Measurements from ENCODE around the gene ANKRD13A. TPM values are rescaled to one million over a fixed set of nuclear protein-coding genes. Genes with fewer than 3 reads are reported as not detected.
"Not testable (repeated sequence)": the region's sequence is repeated elsewhere in the genome, so short reads cannot be mapped to it uniquely, and the experiment has no call there.

Gene ANKRD13A
- total RNA-seq, 4 donors from 2014 or later: 19.0 to 29.3 (median 20.5) TPM

DNA sequence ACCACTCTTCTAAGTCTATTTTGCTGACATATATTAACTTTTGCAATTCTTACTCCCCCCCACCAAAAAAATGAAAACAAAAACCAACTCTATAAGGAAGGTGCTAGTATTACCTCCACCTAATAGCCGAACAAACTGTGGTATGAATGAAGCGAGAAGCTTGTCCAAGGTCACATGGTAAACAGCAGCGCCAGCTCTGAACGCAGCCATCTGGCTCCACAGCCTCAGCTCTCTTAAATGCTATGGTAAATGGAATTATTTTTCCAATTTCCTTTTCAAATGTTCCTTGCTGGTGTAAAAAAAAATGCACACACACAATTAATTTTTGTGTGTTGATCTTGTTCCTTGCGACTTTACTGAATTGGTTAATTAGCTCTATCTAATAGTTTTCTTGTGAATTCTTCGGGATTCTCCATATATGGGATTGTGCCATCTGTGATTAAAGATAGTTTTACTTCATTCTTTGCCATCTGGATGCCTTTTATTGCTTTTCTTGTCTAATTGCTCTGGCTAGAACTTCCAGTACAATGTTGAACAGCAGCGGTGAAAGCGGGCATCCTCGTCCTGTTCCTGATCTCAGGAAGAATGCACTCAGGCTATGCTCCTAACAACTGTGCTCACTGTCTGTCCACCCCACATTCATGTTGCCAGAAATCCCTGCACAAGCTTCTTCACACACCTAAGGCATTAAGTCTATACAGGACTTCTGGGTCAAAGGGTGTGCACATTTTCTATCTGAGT, 59.8 kb downstream of the ANKRD13A start:
- Histone ChIP-seq H3K9me3 (no peaks in the 10 kb centered on the region), H3K36me3 (no peaks in the 10 kb centered on the region), H3K27me3 (no peaks in the 10 kb centered on the region), H3K27ac (no peak overlapping the region), H3K4me1 (no peaks in the 10 kb centered on the region), H3K4me3 (no peak overlapping the region)
- DNase-seq (no peak), ATAC-seq (no peak)
- no peak for TF ChIP-seq POLR2A (IDR thresholded peaks at IDR 0.05)
- no peak for TF ChIP-seq CTCF (IDR thresholded peaks at IDR 0.05 in 4 of 5, conservative IDR thresholded peaks at IDR 0.05 in 1 of 5)
- in situ Hi-C loops (cut with MboI; ENCODE audit: low sequenced_read_pairs in 4 of 4) (no loop called here), intact Hi-C loops (cut with DNase I; ENCODE audit: low total_unique reads) (no loop called here)

- H3K27ac ChIP-seq: no peak overlapping the region
- in situ Hi-C loops (cut with MboI; ENCODE audit: low sequenced_read_pairs in 4 of 4) (no loop called here), intact Hi-C loops (cut with DNase I; ENCODE audit: low total_unique reads) (no loop called here)
- H3K4me1 ChIP-seq: no peaks in the 10 kb centered on the region
- H3K9me3 ChIP-seq: no peaks in the 10 kb centered on the region
- no peak overlapping the region for H3K4me3 ChIP-seq
- no peaks in the 10 kb centered on the region for H3K27me3 ChIP-seq
- no peak for TF ChIP-seq CTCF (IDR thresholded peaks at IDR 0.05 in 4 of 5, conservative IDR thresholded peaks at IDR 0.05 in 1 of 5)
- ATAC-seq (no peak), DNase-seq (no peak)
- H3K36me3 ChIP-seq: no peaks in the 10 kb centered on the region
These were observed 60.4 kb downstream of the ANKRD13A start for GRCh38 chr12:110059651-110060000.

GRCh38 chr12:110062241-110062640, 63.0 kb downstream of the ANKRD13A start:
- Histone ChIP-seq H3K4me1 (no peaks in the 10 kb centered on the region), H3K27me3 (no peaks in the 10 kb centered on the region), H3K4me3 (no peak overlapping the region), H3K27ac (no peak overlapping the region), H3K36me3 (no peaks in the 10 kb centered on the region), H3K9me3 (no peaks in the 10 kb centered on the region)
- in situ Hi-C loops (cut with MboI; ENCODE audit: low sequenced_read_pairs in 4 of 4): no loop called here
- TF ChIP-seq POLR2A (IDR thresholded peaks at IDR 0.05) (no peak), CTCF (IDR thresholded peaks at IDR 0.05 in 4 of 5, conservative IDR thresholded peaks at IDR 0.05 in 1 of 5) (no peak)
- intact Hi-C loops (cut with DNase I; ENCODE audit: low total_unique reads): no loop called here
- no peak for DNase-seq
- no peak for ATAC-seq

GRCh38 chr12:110065540-110065939, 66.3 kb downstream of the ANKRD13A start:
- intact Hi-C loops (cut with DNase I; ENCODE audit: low total_unique reads): no loop called here
- TF ChIP-seq CTCF (IDR thresholded peaks at IDR 0.05 in 4 of 5, conservative IDR thresholded peaks at IDR 0.05 in 1 of 5): no peak
- TF ChIP-seq POLR2A (IDR thresholded peaks at IDR 0.05): no peak

DNA sequence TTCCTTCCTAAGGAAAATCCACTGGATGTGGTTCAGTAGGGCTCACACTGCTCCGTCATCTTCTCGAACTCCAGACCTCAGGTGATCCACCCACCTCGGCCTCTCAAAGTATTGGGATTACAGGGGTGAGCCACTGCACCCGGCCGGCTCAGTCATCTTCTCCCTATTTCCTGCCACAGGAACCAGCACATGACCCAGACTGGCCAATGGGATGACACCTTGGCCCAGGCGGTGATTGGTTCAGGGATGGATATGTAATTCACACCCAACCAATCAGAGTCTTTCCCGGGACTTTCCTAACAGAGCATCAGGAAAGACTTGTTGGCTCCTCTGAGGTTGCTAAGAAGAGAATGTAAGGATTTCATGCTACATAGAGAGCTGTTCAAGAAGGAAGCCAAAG, 68.3 kb downstream of the ANKRD13A start:
- intact Hi-C loops (cut with DNase I; ENCODE audit: low total_unique reads): no loop called here
- no peak overlapping the region for H3K4me3 ChIP-seq
- in situ Hi-C loops (cut with MboI; ENCODE audit: low sequenced_read_pairs in 4 of 4): no loop called here
- TF ChIP-seq CTCF (IDR thresholded peaks at IDR 0.05 in 4 of 5, conservative IDR thresholded peaks at IDR 0.05 in 1 of 5) (no peak), POLR2A (IDR thresholded peaks at IDR 0.05) (no peak)
- DNase-seq: no peak
- no peak overlapping the region for H3K27ac ChIP-seq
- no peak for ATAC-seq
- H3K27me3 ChIP-seq: no peaks in the 10 kb centered on the region
- H3K4me1 ChIP-seq: no peaks in the 10 kb centered on the region
- H3K9me3 ChIP-seq: no peaks in the 10 kb centered on the region
- H3K36me3 ChIP-seq: no peaks in the 10 kb centered on the region

More at GRCh38 chr12:110065540-110065939, 66.3 kb downstream of the ANKRD13A start:
- DNase-seq: no peak
- H3K9me3 ChIP-seq: no peaks in the 10 kb centered on the region
- H3K27me3 ChIP-seq: no peaks in the 10 kb centered on the region
- H3K36me3 ChIP-seq: no peaks in the 10 kb centered on the region
- no peaks in the 10 kb centered on the region for H3K4me1 ChIP-seq
- in situ Hi-C loops (cut with MboI; ENCODE audit: low sequenced_read_pairs in 4 of 4): no loop called here
- no peak overlapping the region for H3K4me3 ChIP-seq
- ATAC-seq: no peak
- no peak overlapping the region for H3K27ac ChIP-seq

GRCh38 chr12:110068115-110068514, 68.9 kb downstream of the ANKRD13A start:
- H3K4me3 ChIP-seq; in situ Hi-C loops (cut with MboI; ENCODE audit: low sequenced_read_pairs in 4 of 4): not testable (repeated sequence)

More at GRCh38 chr12:110068115-110068514, 68.9 kb downstream of the ANKRD13A start:
- H3K27ac ChIP-seq; ATAC-seq; DNase-seq; H3K36me3 ChIP-seq; H3K27me3 ChIP-seq; intact Hi-C loops (cut with DNase I; ENCODE audit: low total_unique reads); H3K9me3 ChIP-seq; H3K4me1 ChIP-seq: not testable (repeated sequence)
